Mesodermal cell (in vitro differentiated cells): Measurements from ENCODE around the gene NDUFA6.
"Not testable (repeated sequence)": the region's sequence is repeated elsewhere in the genome, so short reads cannot be mapped to it uniquely, and the experiment has no call there.

ENCODE experiments used
- H3K27ac ChIP-seq: 2 replicates; pipeline ENCODE4 v1.7.0; 2013; ENCODE audit warnings: mild to moderate bottlenecking, low read depth, low read length, moderate library complexity; ENCODE audit not compliant: severe bottlenecking
- H3K36me3 ChIP-seq: 2 replicates; pipeline ENCODE4 v1.7.1; 2013; ENCODE audit warnings: mild to moderate bottlenecking, low read length, moderate library complexity; ENCODE audit not compliant: control insufficient read depth, insufficient read depth
- H3K4me1 ChIP-seq: one replicate; pipeline ENCODE4 v1.7.1; 2013; ENCODE audit warnings: mild to moderate bottlenecking, low read length; ENCODE audit not compliant: insufficient read depth, control insufficient read depth, poor library complexity, severe bottlenecking
- H3K4me3 ChIP-seq: 2 replicates; pipeline ENCODE4 v1.7.0; 2013; ENCODE audit warnings: low read length, control low read depth, mild to moderate bottlenecking; ENCODE audit not compliant: insufficient read depth, poor library complexity, severe bottlenecking; ENCODE audit errors: extremely low read depth
- H3K9me3 ChIP-seq: 2 replicates; pipeline ENCODE4 v1.7.1; 2013; ENCODE audit warnings: mild to moderate bottlenecking, low read length, moderate library complexity; ENCODE audit not compliant: control insufficient read depth
- WGBS, 2 experiments: methylation state at CpG; one replicate each; pipeline ENCODE4 v1.1.5; 2013; ENCODE audit warnings: missing lambda C conversion rate in 2 of 2; ENCODE audit not compliant: insufficient coverage in 2 of 2; 5-methylcytosine and 5-hydroxymethylcytosine counted together

NDUFA6 gene

GRCh38 chr22:42130182-42130581, 39.6 kb upstream of the NDUFA6 start:
- WGBS, 2 experiments: 50% methylated on average over 1 of the region's 7 CpGs; no CpG with 5 or more reads in 1 of the 2 experiments
- not testable (repeated sequence) for H3K9me3 ChIP-seq, H3K4me1 ChIP-seq, H3K4me3 ChIP-seq, H3K27ac ChIP-seq, H3K36me3 ChIP-seq

GRCh38 chr22:42128776-42129694, 38.5 kb upstream of the NDUFA6 start:
- H3K4me3 ChIP-seq, H3K9me3 ChIP-seq, H3K36me3 ChIP-seq, H3K4me1 ChIP-seq, H3K27ac ChIP-seq: not testable (repeated sequence)
- 94 to 95% methylated on average over 39 to 56 of the region's 65 CpGs for WGBS, 2 experiments

- H3K36me3 ChIP-seq, H3K27ac ChIP-seq, H3K9me3 ChIP-seq, H3K4me1 ChIP-seq, H3K4me3 ChIP-seq: not testable (repeated sequence)
- 87 to 95% methylated on average over 3 to 10 of the region's 13 CpGs for WGBS, 2 experiments
These were observed 37.4 kb upstream of the NDUFA6 start for GRCh38 chr22:42128007-42128406.

GRCh38 chr22:42127606-42128005, 37.0 kb upstream of the NDUFA6 start:
- Histone ChIP-seq H3K4me3 (no peak overlapping the region), H3K9me3 (no peaks in the 10 kb centered on the region), H3K36me3 (no peaks in the 10 kb centered on the region), H3K27ac (no peak overlapping the region), H3K4me1 (no peaks in the 10 kb centered on the region)
- 90 to 92% methylated on average over 15 to 16 of the region's 16 CpGs for WGBS, 2 experiments

- not testable (repeated sequence) for H3K27ac ChIP-seq, H3K36me3 ChIP-seq, H3K4me3 ChIP-seq, H3K9me3 ChIP-seq, H3K4me1 ChIP-seq
- no CpG with 5 or more reads among the region's 4 CpGs for WGBS, 2 experiments
These were observed 33.0 kb upstream of the NDUFA6 start for GRCh38 chr22:42123529-42123928.

- not testable (repeated sequence) for H3K4me3 ChIP-seq, H3K4me1 ChIP-seq, H3K36me3 ChIP-seq, H3K9me3 ChIP-seq, H3K27ac ChIP-seq
- WGBS, 2 experiments: 87 to 94% methylated on average over 7 to 9 of the region's 15 CpGs
These were observed 29.9 kb upstream of the NDUFA6 start for GRCh38 chr22:42120231-42121021.

- 76 to 79% methylated on average over 3 of the region's 4 CpGs for WGBS, 2 experiments
- Histone ChIP-seq H3K27ac (no peak overlapping the region), H3K4me3 (no peak overlapping the region)
These were observed 26.4 kb upstream of the NDUFA6 start for GRCh38 chr22:42116848-42117424.

GRCh38 chr22:42115420-42115830, 24.9 kb upstream of the NDUFA6 start:
- not testable (repeated sequence) for H3K36me3 ChIP-seq, H3K27ac ChIP-seq, H3K4me3 ChIP-seq, H3K4me1 ChIP-seq
- WGBS, 2 experiments: 75 to 84% methylated on average over 5 to 6 of the region's 6 CpGs
- peaks cover 21% of the 10 kb centered on the region for H3K9me3 ChIP-seq

More at GRCh38 chr22:42116848-42117424, 26.4 kb upstream of the NDUFA6 start:
- peaks cover 21% of the 10 kb centered on the region for H3K9me3 ChIP-seq
- no peaks in the 10 kb centered on the region for H3K4me1 ChIP-seq
- H3K36me3 ChIP-seq: peaks cover 3% of the 10 kb centered on the region

GRCh38 chr22:42114721-42115120, 24.1 kb upstream of the NDUFA6 start:
- H3K4me3 ChIP-seq: no peak overlapping the region
- H3K27ac ChIP-seq: no peak overlapping the region
- H3K4me1 ChIP-seq: no peaks in the 10 kb centered on the region
- peaks cover 3% of the 10 kb centered on the region for H3K36me3 ChIP-seq
- 88 to 96% methylated on average over 3 to 7 of the region's 7 CpGs for WGBS, 2 experiments
- peaks cover 21% of the 10 kb centered on the region for H3K9me3 ChIP-seq

- peaks cover 21% of the 10 kb centered on the region for H3K9me3 ChIP-seq
- not testable (repeated sequence) for H3K4me3 ChIP-seq, H3K27ac ChIP-seq, H3K4me1 ChIP-seq, H3K36me3 ChIP-seq
- 40% methylated on average over 1 of the region's 4 CpGs; no CpG with 5 or more reads in 1 of the 2 experiments for WGBS, 2 experiments
These were observed 22.2 kb upstream of the NDUFA6 start for GRCh38 chr22:42112793-42113192.
